H9 (cell line): Measurements from ENCODE around the gene LRPAP1. TPM values are rescaled to one million over a fixed set of nuclear protein-coding genes. Genes with fewer than 3 reads are reported as not detected.
"Not testable (repeated sequence)": the region's sequence is repeated elsewhere in the genome, so short reads cannot be mapped to it uniquely, and the experiment has no call there.

ENCODE experiments used
- DNase-seq: peaks from one replicate; pipeline ENCODE4 v3.0.0-alpha.2; 2017
- H2AFZ ChIP-seq: one replicate; pipeline ENCODE4 v1.6.1; 2013; ENCODE audit warnings: mild to moderate bottlenecking, low read length, control low read depth, moderate library complexity
- H2AK5ac ChIP-seq: 2 replicates; pipeline ENCODE4 v1.6.1; 2013; ENCODE audit warnings: low read length, control low read depth, mixed read lengths; ENCODE audit not compliant: insufficient read length
- H2BK120ac ChIP-seq: one replicate; pipeline ENCODE4 v1.6.1; 2013; ENCODE audit warnings: low read depth, mild to moderate bottlenecking, low read length, control low read depth, inconsistent platforms; ENCODE audit not compliant: poor library complexity, severe bottlenecking
- H2BK12ac ChIP-seq: 2 replicates; pipeline ENCODE4 v1.6.1; 2013; ENCODE audit warnings: low read length, control low read depth, mixed read lengths, low read depth; ENCODE audit not compliant: insufficient read length
- H2BK15ac ChIP-seq: 2 replicates; pipeline ENCODE4 v1.6.1; 2013; ENCODE audit warnings: low read depth, low read length, control low read depth
- H2BK20ac ChIP-seq: one replicate; pipeline ENCODE4 v1.6.1; 2013; ENCODE audit warnings: low read depth, mild to moderate bottlenecking, low read length, control low read depth, inconsistent platforms; ENCODE audit not compliant: poor library complexity, severe bottlenecking
- H2BK5ac ChIP-seq: 2 replicates; pipeline ENCODE4 v1.6.1; 2013; ENCODE audit warnings: low read length, control low read depth, mixed read lengths; ENCODE audit not compliant: insufficient read length
- H3K14ac ChIP-seq: 2 replicates; pipeline ENCODE4 v1.6.1; 2013; ENCODE audit warnings: low read length, control low read depth; ENCODE audit not compliant: insufficient read depth
- H3K18ac ChIP-seq: 2 replicates; pipeline ENCODE4 v1.6.1; 2013; ENCODE audit warnings: low read depth, mild to moderate bottlenecking, mixed read lengths, low read length, control low read depth; ENCODE audit not compliant: insufficient read length
- H3K23ac ChIP-seq: 2 replicates; pipeline ENCODE4 v1.6.1; 2013; ENCODE audit warnings: low read length, control low read depth, mixed read lengths, low read depth; ENCODE audit not compliant: insufficient read length
- H3K23me2 ChIP-seq: 2 replicates; pipeline ENCODE4 v1.6.1; 2013; ENCODE audit warnings: low read depth, mild to moderate bottlenecking, mixed read lengths, low read length, control low read depth; ENCODE audit not compliant: insufficient read length, poor library complexity, severe bottlenecking
- H3K27ac ChIP-seq: 2 replicates; pipeline ENCODE4 v1.5.1; 2013; ENCODE audit warnings: low read length, control low read depth, mixed read lengths, low read depth; ENCODE audit not compliant: insufficient read length
- H3K27me3 ChIP-seq: 2 replicates; pipeline ENCODE4 v1.6.1; 2013; ENCODE audit warnings: low read length, control low read depth, inconsistent platforms; ENCODE audit not compliant: insufficient read depth
- H3K4ac ChIP-seq: 2 replicates; pipeline ENCODE4 v1.6.1; 2013; ENCODE audit warnings: low read depth, mild to moderate bottlenecking, control low read depth, inconsistent platforms, low read length, moderate library complexity
- H3K4me1 ChIP-seq: 2 replicates; pipeline ENCODE4 v1.6.1; 2013; ENCODE audit warnings: low read length, control low read depth, inconsistent platforms; ENCODE audit not compliant: insufficient read depth
- H3K4me2 ChIP-seq: 2 replicates; pipeline ENCODE4 v1.6.1; 2013; ENCODE audit warnings: low read length, control low read depth, mixed read lengths; ENCODE audit not compliant: insufficient read length, insufficient read depth
- H3K56ac ChIP-seq: 2 replicates; pipeline ENCODE4 v1.6.1; 2013; ENCODE audit warnings: low read depth, mild to moderate bottlenecking, mixed read lengths, low read length, control low read depth; ENCODE audit not compliant: insufficient read length
- H3K79me1 ChIP-seq: 2 replicates; pipeline ENCODE4 v1.6.1; 2013; ENCODE audit warnings: low read depth, mild to moderate bottlenecking, moderate library complexity, low read length, control low read depth, inconsistent platforms; ENCODE audit not compliant: insufficient read depth, poor library complexity, severe bottlenecking
- H3K79me2 ChIP-seq: 2 replicates; pipeline ENCODE4 v1.6.1; 2013; ENCODE audit warnings: low read length, control low read depth, inconsistent platforms; ENCODE audit not compliant: insufficient read depth
- H3K9ac ChIP-seq: 2 replicates; pipeline ENCODE4 v1.6.1; 2013; ENCODE audit warnings: low read length, control low read depth, mixed read lengths; ENCODE audit not compliant: insufficient read length; ENCODE audit errors: extremely low read depth
- H3K9me3 ChIP-seq: one replicate; pipeline ENCODE4 v1.6.1; 2013; ENCODE audit warnings: low read depth, low read length, inconsistent platforms; ENCODE audit not compliant: control insufficient read depth
- H3T11ph ChIP-seq: one replicate; pipeline ENCODE4 v1.6.1; 2013; ENCODE audit warnings: mild to moderate bottlenecking, low read length, control low read depth, inconsistent platforms
- H4K20me1 ChIP-seq: one replicate; pipeline ENCODE4 v1.6.1; 2013; ENCODE audit not compliant: control insufficient read depth, insufficient read length, insufficient read depth
- H4K5ac ChIP-seq: 2 replicates; pipeline ENCODE4 v1.6.1; 2013; ENCODE audit warnings: low read depth, mild to moderate bottlenecking, mixed read lengths, low read length, control low read depth; ENCODE audit not compliant: insufficient read length
- H4K8ac ChIP-seq: replicated peaks from 2 replicates; pipeline ENCODE4 v1.6.1; 2013; ENCODE audit warnings: low read length, control low read depth, mixed read lengths, low read depth; ENCODE audit not compliant: insufficient read length
- H4K91ac ChIP-seq: 2 replicates; pipeline ENCODE4 v1.6.1; 2013; ENCODE audit warnings: low read depth, mild to moderate bottlenecking, moderate library complexity, mixed read lengths, low read length, control low read depth; ENCODE audit not compliant: insufficient read length
- H3K27ac Mint-ChIP-seq, 3 experiments: 2 replicates in 2 of 3; 3 replicates in 1 of 3; pipeline ENCODE4 v1.8.0; 2020 to 2021; ENCODE audit warnings: mixed read lengths in 3 of 3, mild to moderate bottlenecking in 1 of 3, moderate library complexity in 1 of 3
- H3K27me3 Mint-ChIP-seq: 2 replicates; pipeline ENCODE4 v1.8.0; 2021; ENCODE audit warnings: low read depth, mild to moderate bottlenecking, moderate library complexity, mixed read lengths
- H3K36me3 Mint-ChIP-seq, 3 experiments: 2 replicates in 2 of 3; 3 replicates in 1 of 3; pipeline ENCODE4 v1.8.0; 2020 to 2021; ENCODE audit warnings: low read depth in 3 of 3, mixed read lengths in 3 of 3; ENCODE audit not compliant: insufficient read depth in 1 of 3
- H3K4me1 Mint-ChIP-seq, 2 experiments: 2 replicates each; pipeline ENCODE4 v1.8.0; 2020; ENCODE audit warnings: mixed read lengths in 2 of 2
- H3K4me3 Mint-ChIP-seq, 2 experiments: 2 replicates in 1 of 2; 3 replicates in 1 of 2; pipeline ENCODE4 v1.8.0; 2020 to 2021; ENCODE audit warnings: mild to moderate bottlenecking in 2 of 2, mixed read lengths in 2 of 2, moderate library complexity in 1 of 2
- H3K9me3 Mint-ChIP-seq, 2 experiments: 2 replicates in 1 of 2; 3 replicates in 1 of 2; pipeline ENCODE4 v1.8.0; 2020; ENCODE audit warnings: mild to moderate bottlenecking in 2 of 2, mixed read lengths in 2 of 2, moderate library complexity in 1 of 2
- WGBS: extraction: QIAGEN DNeasy Blood & Tissue Kit; methylation state at CpG from one replicate; pipeline ENCODE4 v1.1.7; 2013; ENCODE audit warnings: missing lambda C conversion rate, low lambda C conversion rate, mixed read lengths; ENCODE audit not compliant: insufficient read length; ENCODE audit errors: extremely low coverage; 5-methylcytosine and 5-hydroxymethylcytosine counted together
- total RNA-seq: library from RNA; stranded (reverse); gene quantifications from 2 replicates; pipeline ENCODE4 v1.2.1, GENCODE V29; 2021

LRPAP1 gene
- total RNA-seq, 1 experiment from 2014 or later = 85.9 TPM

DNA sequence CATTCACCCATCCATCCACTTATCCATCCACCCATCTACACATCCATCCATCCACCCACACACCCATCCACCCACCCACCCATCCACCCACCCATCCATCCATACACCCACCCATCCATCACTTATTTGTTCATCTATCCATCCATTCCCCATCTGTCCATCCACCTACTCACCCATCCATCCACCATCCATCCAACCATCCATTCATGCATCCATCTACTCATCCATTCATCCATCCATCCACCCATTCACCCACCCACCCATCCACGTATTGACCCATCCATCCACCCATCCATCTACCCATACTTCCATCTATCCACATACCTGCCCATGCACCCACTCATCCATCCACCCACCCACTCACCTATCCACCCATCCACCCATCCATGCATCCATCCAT lies 28.2 kb upstream of the LRPAP1 start:
- not testable (repeated sequence) for H3K79me2 ChIP-seq, H3T11ph ChIP-seq, H2BK120ac ChIP-seq, H4K5ac ChIP-seq, H4K20me1 ChIP-seq, H2AFZ ChIP-seq, H3K56ac ChIP-seq, H3K9me3 Mint-ChIP-seq, H3K27ac ChIP-seq, H3K4me3 Mint-ChIP-seq, H3K27me3 ChIP-seq, H3K27ac Mint-ChIP-seq, H4K8ac ChIP-seq, H3K4me1 Mint-ChIP-seq, H3K23me2 ChIP-seq, H3K18ac ChIP-seq, H3K9me3 ChIP-seq, DNase-seq, H2BK12ac ChIP-seq, H2BK15ac ChIP-seq, H3K79me1 ChIP-seq, H3K4ac ChIP-seq, H2BK5ac ChIP-seq, H3K4me1 ChIP-seq, H2BK20ac ChIP-seq, H4K91ac ChIP-seq, H3K14ac ChIP-seq, H2AK5ac ChIP-seq, H3K9ac ChIP-seq, H3K23ac ChIP-seq, H3K4me2 ChIP-seq, H3K36me3 Mint-ChIP-seq
- no CpG with 5 or more reads among the region's 1 CpG for WGBS
- H3K27me3 Mint-ChIP-seq = peaks cover 32% of the 10 kb centered on the region

DNA sequence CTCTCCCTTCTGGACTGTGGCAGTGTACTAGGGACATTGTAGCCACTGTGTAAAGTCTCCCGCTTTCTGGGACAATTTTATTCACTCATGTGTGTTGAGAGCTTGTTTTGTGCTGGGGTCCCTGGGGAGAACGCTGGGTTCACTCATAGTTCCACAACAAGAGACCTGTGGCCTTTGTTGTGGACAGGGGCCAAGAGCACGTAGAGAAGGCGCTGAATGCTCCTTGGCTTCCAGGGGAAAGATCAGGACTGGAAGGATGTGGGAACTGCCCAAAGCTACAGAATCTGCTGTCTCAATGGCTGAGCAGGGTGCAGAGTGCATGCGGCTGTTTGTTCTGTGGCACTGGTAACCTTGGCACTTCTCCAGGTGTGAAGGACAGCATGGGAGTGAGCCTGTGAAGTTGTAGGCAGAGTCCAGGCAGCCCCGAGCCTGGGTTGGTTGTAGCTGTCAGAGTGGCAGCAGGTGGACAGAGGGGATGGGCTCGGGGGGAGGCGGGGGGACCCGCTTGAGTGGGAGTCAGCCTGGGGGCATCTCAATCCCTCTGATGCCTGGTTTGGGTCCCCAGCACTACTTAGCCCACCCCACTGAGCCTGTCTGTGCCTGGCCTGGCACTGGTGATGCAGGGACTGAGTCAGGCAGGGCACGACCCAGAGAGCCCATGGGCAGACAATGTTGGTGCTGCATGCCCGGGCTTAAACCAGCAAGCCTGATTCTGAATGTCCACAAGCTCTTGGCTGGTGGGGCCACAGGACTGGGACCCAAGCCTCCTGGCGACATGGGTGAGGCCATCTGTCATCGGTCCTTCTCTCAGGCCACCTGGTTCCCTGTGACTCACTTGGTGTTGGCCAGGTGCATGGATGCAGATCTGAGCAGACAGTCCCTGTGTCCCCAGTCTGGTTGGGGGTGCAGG lies 27.4 kb upstream of the LRPAP1 start:
- H4K8ac ChIP-seq, H2AFZ ChIP-seq, H3K14ac ChIP-seq, H3K36me3 Mint-ChIP-seq, H3K23ac ChIP-seq, H4K20me1 ChIP-seq, H4K5ac ChIP-seq, H2BK20ac ChIP-seq, H2AK5ac ChIP-seq, H3K18ac ChIP-seq, H3K9ac ChIP-seq, H3K4me1 ChIP-seq, H3T11ph ChIP-seq, H2BK15ac ChIP-seq, H3K27ac ChIP-seq, H3K4me3 Mint-ChIP-seq, H3K79me2 ChIP-seq, H2BK12ac ChIP-seq, H3K4ac ChIP-seq, H3K56ac ChIP-seq, H3K23me2 ChIP-seq, H3K9me3 ChIP-seq, H2BK120ac ChIP-seq, H3K9me3 Mint-ChIP-seq, H2BK5ac ChIP-seq, H4K91ac ChIP-seq, DNase-seq, H3K27me3 ChIP-seq, H3K4me1 Mint-ChIP-seq, H3K79me1 ChIP-seq, H3K4me2 ChIP-seq: not testable (repeated sequence)
- peak overlapping the region in 1 of 3 experiments; percentile 44; a peak in 1 of 7 replicates for H3K27ac Mint-ChIP-seq
- no CpG with 5 or more reads among the region's 13 CpGs for WGBS
- peaks cover 38% of the 10 kb centered on the region for H3K27me3 Mint-ChIP-seq
